HepG2 (cell line): ENCODE data around the gene DNAJB5.

Source experiments
- POLR2AphosphoS2 ChIP-seq: IDR thresholded peaks from 2 replicates; pipeline ENCODE4 v1.6.1; 2011; ENCODE audit warnings: low read depth, low read length, improper control_type of control experiment
- ZNF724P ChIP-seq: sonication (generic); formaldehyde crosslinking; IDR thresholded peaks from 2 replicates; pipeline ENCODE4 v1.8.0; 2022; ENCODE audit warnings: missing genetic modification reagents, borderline replicate concordance
- ZNF737 ChIP-seq: sonication (generic); formaldehyde crosslinking; IDR thresholded peaks from 2 replicates; pipeline ENCODE4 v1.5.0; 2020; ENCODE audit warnings: missing genetic modification reagents, mild to moderate bottlenecking, borderline replicate concordance
- TF ChIP-seq, protein P1 (sequence below): sonication (generic); formaldehyde crosslinking; IDR thresholded peaks from 2 replicates; pipeline ENCODE4 v1.5.0; 2020; ENCODE audit warnings: mild to moderate bottlenecking, missing genetic modification reagents, moderate library complexity

- TF ChIP-seq, protein P1, sequence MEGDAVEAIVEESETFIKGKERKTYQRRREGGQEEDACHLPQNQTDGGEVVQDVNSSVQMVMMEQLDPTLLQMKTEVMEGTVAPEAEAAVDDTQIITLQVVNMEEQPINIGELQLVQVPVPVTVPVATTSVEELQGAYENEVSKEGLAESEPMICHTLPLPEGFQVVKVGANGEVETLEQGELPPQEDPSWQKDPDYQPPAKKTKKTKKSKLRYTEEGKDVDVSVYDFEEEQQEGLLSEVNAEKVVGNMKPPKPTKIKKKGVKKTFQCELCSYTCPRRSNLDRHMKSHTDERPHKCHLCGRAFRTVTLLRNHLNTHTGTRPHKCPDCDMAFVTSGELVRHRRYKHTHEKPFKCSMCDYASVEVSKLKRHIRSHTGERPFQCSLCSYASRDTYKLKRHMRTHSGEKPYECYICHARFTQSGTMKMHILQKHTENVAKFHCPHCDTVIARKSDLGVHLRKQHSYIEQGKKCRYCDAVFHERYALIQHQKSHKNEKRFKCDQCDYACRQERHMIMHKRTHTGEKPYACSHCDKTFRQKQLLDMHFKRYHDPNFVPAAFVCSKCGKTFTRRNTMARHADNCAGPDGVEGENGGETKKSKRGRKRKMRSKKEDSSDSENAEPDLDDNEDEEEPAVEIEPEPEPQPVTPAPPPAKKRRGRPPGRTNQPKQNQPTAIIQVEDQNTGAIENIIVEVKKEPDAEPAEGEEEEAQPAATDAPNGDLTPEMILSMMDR (CRISPR knock-in tag) = no peak
- TF ChIP-seq POLR2AphosphoS2 = no peak
- TF ChIP-seq ZNF724P (CRISPR knock-in tag) = no peak
- no peak for TF ChIP-seq ZNF737 (CRISPR knock-in tag)
Measured at GRCh38 chr9:35042891-35043545, 53.5 kb downstream of the DNAJB5 start.
